WTC11 (cell line): ENCODE measurements around the gene CDK5RAP2. TPM values are rescaled to one million over a fixed set of nuclear protein-coding genes. Genes with fewer than 3 reads are reported as not detected.

Experiments
- ATAC-seq: fragments of 200-7000 bp; cut with Tn5 transposase; 2 replicates; pipeline ENCODE4 v1.10.0; 2021; ENCODE audit warnings: mild to moderate bottlenecking, moderate library complexity
- Bru-seq: library from RNA; stranded (reverse); fragments of 400-500 nt; gene quantifications from one replicate; lab custom pipeline; 2021; lab: Mats Ljungman, UMichigan
- CTCF ChIA-PET: fragments of 300-600 bp; sonication (Branson Sonifier 250); formaldehyde crosslinking; loops from one replicate; lab custom pipeline; 2021; ENCODE audit warnings: antibody characterized with exemption; lab: Charles Lee
- POLR2A ChIA-PET: fragments of 350-600 bp; sonication (Branson Sonifier 250); formaldehyde crosslinking; loops from one replicate; lab custom pipeline; 2021; ENCODE audit warnings: antibody characterized with exemption; lab: Charles Lee
- DNase-seq: peaks from one replicate; pipeline ENCODE4 v3.0.0; 2021; ENCODE audit warnings: low spot score
- H3K27ac Mint-ChIP-seq: 2 replicates; pipeline ENCODE4 v1.8.0; 2021; ENCODE audit warnings: mixed read lengths
- H3K27me3 Mint-ChIP-seq: 2 replicates; pipeline ENCODE4 v1.8.0; 2021; ENCODE audit warnings: low read depth, mild to moderate bottlenecking, moderate library complexity, mixed read lengths
- H3K36me3 Mint-ChIP-seq: 2 replicates; pipeline ENCODE4 v1.8.0; 2021; ENCODE audit warnings: mixed read lengths
- H3K4me1 Mint-ChIP-seq: 2 replicates; pipeline ENCODE4 v1.8.0; 2022; ENCODE audit warnings: mixed read lengths
- H3K4me3 Mint-ChIP-seq: 2 replicates; pipeline ENCODE4 v1.8.0; 2021; ENCODE audit warnings: mild to moderate bottlenecking, moderate library complexity, mixed read lengths
- H3K9me3 Mint-ChIP-seq: 2 replicates; pipeline ENCODE4 v1.8.0; 2021; ENCODE audit warnings: mixed read lengths
- CBFB ChIP-seq: sonication (generic); formaldehyde crosslinking; IDR thresholded peaks from 2 replicates; pipeline ENCODE4 v1.8.1; 2022; ENCODE audit warnings: mild to moderate bottlenecking, low read depth, missing genetic modification reagents
- GABPB1 ChIP-seq: sonication (generic); formaldehyde crosslinking; IDR thresholded peaks from 2 replicates; pipeline ENCODE4 v1.8.1; 2023; ENCODE audit warnings: mild to moderate bottlenecking, missing genetic modification reagents
- JUN ChIP-seq: sonication (generic); formaldehyde crosslinking; IDR thresholded peaks from 2 replicates; pipeline ENCODE4 v1.8.0; 2023; ENCODE audit warnings: mild to moderate bottlenecking, missing genetic modification reagents
- MYBL2 ChIP-seq: sonication (generic); formaldehyde crosslinking; IDR thresholded peaks from 2 replicates; pipeline ENCODE4 v1.8.1; 2023; ENCODE audit warnings: mild to moderate bottlenecking, moderate library complexity, missing genetic modification reagents
- NFE2L1 ChIP-seq: sonication (generic); formaldehyde crosslinking; IDR thresholded peaks from 2 replicates; pipeline ENCODE4 v1.8.1; 2023; ENCODE audit warnings: missing genetic modification reagents
- NR2C2 ChIP-seq: sonication (generic); formaldehyde crosslinking; IDR thresholded peaks from 2 replicates; pipeline ENCODE4 v1.8.0; 2022; ENCODE audit warnings: mild to moderate bottlenecking, missing genetic modification reagents
- SOX15 ChIP-seq: fragments of 250-450 bp; sonication (Bioruptor Pico); IDR thresholded peaks from 2 replicates; pipeline ENCODE4 v1.9.0; 2021; ENCODE audit warnings: mild to moderate bottlenecking
- SP1 ChIP-seq: sonication (generic); formaldehyde crosslinking; conservative IDR thresholded peaks from 2 replicates; pipeline ENCODE4 v1.8.1; 2022; ENCODE audit warnings: missing genetic modification reagents
- ZNF138 ChIP-seq: sonication (generic); formaldehyde crosslinking; conservative IDR thresholded peaks from 2 replicates; pipeline ENCODE4 v1.8.1; 2022; ENCODE audit warnings: mild to moderate bottlenecking, moderate library complexity, missing genetic modification reagents
- ZNF219 ChIP-seq: sonication (generic); formaldehyde crosslinking; IDR thresholded peaks from 2 replicates; pipeline ENCODE4 v1.8.0; 2023; ENCODE audit warnings: missing genetic modification reagents, mild to moderate bottlenecking, borderline replicate concordance
- ZNF396 ChIP-seq: fragments of 250-450 bp; sonication (Bioruptor Pico); IDR thresholded peaks from 2 replicates; pipeline ENCODE4 v1.8.0; 2021; ENCODE audit warnings: mild to moderate bottlenecking, moderate library complexity, borderline replicate concordance
- ZNF416 ChIP-seq: fragments of 250-450 bp; sonication (Bioruptor Pico); IDR thresholded peaks from 2 replicates; pipeline ENCODE4 v1.9.0; 2021; ENCODE audit warnings: mild to moderate bottlenecking, inconsistent platforms
- ZNF423 ChIP-seq: fragments of 250-450 bp; sonication (Bioruptor Pico); IDR thresholded peaks from 2 replicates; pipeline ENCODE4 v2.1.2; 2022; ENCODE audit warnings: mild to moderate bottlenecking, moderate library complexity
- long read RNA-seq, 3 experiments: library from RNA in 1 of 3; library from capped mRNA in 1 of 3; library from polyadenylated mRNA in 1 of 3; unstranded in 2 of 3; stranded (forward) in 1 of 3; transcript quantifications; one replicate each; pipeline ENCODE4 v2.0.0, GENCODE V29; 2021
- total RNA-seq: library from RNA; stranded (reverse); gene quantifications from 3 replicates; pipeline ENCODE4 v1.2.3, GENCODE V29; 2021
- TF ChIP-seq, protein P1 (sequence below): fragments of 250-450 bp; sonication (Bioruptor Pico); IDR thresholded peaks from 2 replicates; pipeline ENCODE4 v1.9.0; 2021; ENCODE audit warnings: moderate library complexity, mild to moderate bottlenecking, inconsistent platforms, borderline replicate concordance
- TF ChIP-seq, protein P2 (sequence below): sonication (generic); formaldehyde crosslinking; IDR thresholded peaks from 2 replicates; pipeline ENCODE4 v1.8.1; 2022; ENCODE audit warnings: mild to moderate bottlenecking, moderate library complexity, missing genetic modification reagents
- TF ChIP-seq, protein P3 (sequence below): sonication (generic); formaldehyde crosslinking; IDR thresholded peaks from 2 replicates; pipeline ENCODE4 v1.8.1; 2022; ENCODE audit warnings: low read depth, missing genetic modification reagents, borderline replicate concordance
- TF ChIP-seq, protein P4 (sequence below): sonication (generic); formaldehyde crosslinking; IDR thresholded peaks from 2 replicates; pipeline ENCODE4 v1.8.0; 2023; ENCODE audit warnings: missing genetic modification reagents, mild to moderate bottlenecking, borderline replicate concordance
- TF ChIP-seq, protein P5 (sequence below): fragments of 250-450 bp; sonication (Bioruptor Pico); conservative IDR thresholded peaks from 2 replicates; pipeline ENCODE4 v1.9.0; 2021; ENCODE audit warnings: mild to moderate bottlenecking
- TF ChIP-seq, protein P6 (sequence below): fragments of 250-450 bp; sonication (Bioruptor Pico); IDR thresholded peaks from 2 replicates; pipeline ENCODE4 v1.9.0; 2021; ENCODE audit warnings: mild to moderate bottlenecking, borderline replicate concordance

CDK5RAP2 gene
- total RNA-seq (43.1 to 49.1 TPM (median 48.3 TPM) in 3 replicates), Bru-seq, nascent RNA (percentile 81 among the genes with signal in this experiment)
- long read RNA-seq, experiment 1, full-length matches to known transcripts, result 22 of 93 reads
- long read RNA-seq, experiment 1, partial matches to known transcripts, result 51 of 93 reads
- long read RNA-seq, experiment 1, other reads (novel, unspliced or antisense), result 20 of 93 reads
- long read RNA-seq, experiment 2, full-length matches to known transcripts, result 6 of 33 reads
- long read RNA-seq, experiment 2, partial matches to known transcripts, result 17 of 33 reads
- long read RNA-seq, experiment 2, other reads (novel, unspliced or antisense), result 10 of 33 reads
- long read RNA-seq, experiment 3, partial matches to known transcripts, result 4 of 6 reads
- long read RNA-seq, experiment 3, other reads (novel, unspliced or antisense), result 2 of 6 reads

DNA sequence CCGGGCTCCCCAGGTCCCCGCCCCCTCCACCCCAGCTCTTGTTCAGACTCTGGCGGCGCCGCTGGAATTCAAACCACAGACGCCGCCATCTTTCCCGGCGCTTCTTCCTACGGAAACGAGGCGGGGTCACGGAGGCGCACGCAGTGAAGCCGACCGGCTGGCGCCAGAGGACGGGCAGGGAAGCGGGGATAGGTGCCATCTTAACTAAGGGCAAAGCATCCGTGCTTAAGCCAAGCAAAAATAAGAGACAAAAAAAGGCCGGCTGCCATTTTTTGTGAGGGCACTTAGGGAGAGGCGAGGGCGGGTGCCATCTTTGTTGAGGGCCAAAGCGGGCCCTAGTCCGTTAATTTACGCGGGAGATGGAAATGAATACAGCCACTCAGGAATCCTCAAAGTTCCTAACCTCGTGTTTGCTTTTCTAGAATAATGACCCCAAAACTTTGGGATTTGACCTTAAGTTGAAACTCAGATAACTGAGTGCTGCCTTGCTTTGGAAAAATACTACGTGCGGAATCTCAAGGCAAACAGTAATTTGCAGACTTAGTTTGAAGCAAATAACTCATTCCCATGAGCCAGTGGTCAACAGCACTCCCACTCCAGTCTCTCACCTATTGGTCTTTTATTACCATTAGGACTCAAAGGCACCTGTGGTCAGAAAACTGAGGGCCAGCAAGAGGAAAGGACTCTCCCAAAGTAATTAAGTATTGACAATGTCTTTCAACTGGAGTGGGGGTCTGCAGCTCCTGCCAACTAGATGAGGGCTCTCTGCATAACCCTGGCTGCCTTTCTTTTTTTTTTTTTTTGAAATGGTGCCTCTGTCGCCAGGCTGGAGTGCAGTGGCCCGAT, at the start of gene CDK5RAP2:
Gene CDK5RAP2 (minus strand): TSS at position 117 of the 846 bp plus-strand sequence. CDS start 189 bp downstream, outside the sequence.
- CTCF ChIA-PET, result no interaction called here
- Mint-ChIP-seq H3K9me3 (no peaks in the 10 kb centered on the region), H3K27me3 (peaks cover 5% of the 10 kb centered on the region), H3K36me3 (no peaks in the 10 kb centered on the region), H3K4me1 (peaks cover 15% of the 10 kb centered on the region), H3K4me3 (peak within 1 kb of the TSS; percentile 99), H3K27ac (peak within 1 kb of the TSS; percentile 88)
- ATAC-seq (peak; percentile 97), DNase-seq (peak; percentile 94)
- POLR2A ChIA-PET, result interaction anchor here (0.6 kb wide), 2 partner anchors 49 to 55 kb away, joined by 3 to 4 read pairs; no protein-coding TSS in a partner anchor
- TF ChIP-seq GABPB1 (CRISPR knock-in tag) (no peak), ZNF219 (CRISPR knock-in tag) (no peak), ZNF416 (CRISPR knock-in tag) (no peak), MYBL2 (CRISPR knock-in tag) (peak; percentile 94), ZNF138 (CRISPR knock-in tag) (no peak), NR2C2 (CRISPR knock-in tag) (no peak), ZNF423 (CRISPR knock-in tag) (no peak), SP1 (CRISPR knock-in tag) (peak; percentile 95), CBFB (CRISPR knock-in tag) (no peak), NFE2L1 (CRISPR knock-in tag) (no peak), JUN (CRISPR knock-in tag) (no peak), ZNF396 (CRISPR knock-in tag) (peak; percentile 81; the same call in 1 of the 2 replicates), SOX15 (CRISPR knock-in tag) (no peak)
- TF ChIP-seq, protein P1, sequence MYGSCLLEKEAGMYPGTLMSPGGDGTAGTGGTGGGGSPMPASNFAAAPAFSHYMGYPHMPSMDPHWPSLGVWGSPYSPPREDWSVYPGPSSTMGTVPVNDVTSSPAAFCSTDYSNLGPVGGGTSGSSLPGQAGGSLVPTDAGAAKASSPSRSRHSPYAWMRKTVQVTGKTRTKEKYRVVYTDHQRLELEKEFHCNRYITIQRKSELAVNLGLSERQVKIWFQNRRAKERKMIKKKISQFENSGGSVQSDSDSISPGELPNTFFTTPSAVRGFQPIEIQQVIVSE (CRISPR knock-in tag), result no peak
- TF ChIP-seq, protein P2, sequence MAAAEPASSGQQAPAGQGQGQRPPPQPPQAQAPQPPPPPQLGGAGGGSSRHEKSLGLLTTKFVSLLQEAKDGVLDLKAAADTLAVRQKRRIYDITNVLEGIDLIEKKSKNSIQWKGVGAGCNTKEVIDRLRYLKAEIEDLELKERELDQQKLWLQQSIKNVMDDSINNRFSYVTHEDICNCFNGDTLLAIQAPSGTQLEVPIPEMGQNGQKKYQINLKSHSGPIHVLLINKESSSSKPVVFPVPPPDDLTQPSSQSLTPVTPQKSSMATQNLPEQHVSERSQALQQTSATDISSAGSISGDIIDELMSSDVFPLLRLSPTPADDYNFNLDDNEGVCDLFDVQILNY (CRISPR knock-in tag), result 0 out of 2 replicates have a peak, but pooled peaks have one; percentile 37
- TF ChIP-seq, protein P3, sequence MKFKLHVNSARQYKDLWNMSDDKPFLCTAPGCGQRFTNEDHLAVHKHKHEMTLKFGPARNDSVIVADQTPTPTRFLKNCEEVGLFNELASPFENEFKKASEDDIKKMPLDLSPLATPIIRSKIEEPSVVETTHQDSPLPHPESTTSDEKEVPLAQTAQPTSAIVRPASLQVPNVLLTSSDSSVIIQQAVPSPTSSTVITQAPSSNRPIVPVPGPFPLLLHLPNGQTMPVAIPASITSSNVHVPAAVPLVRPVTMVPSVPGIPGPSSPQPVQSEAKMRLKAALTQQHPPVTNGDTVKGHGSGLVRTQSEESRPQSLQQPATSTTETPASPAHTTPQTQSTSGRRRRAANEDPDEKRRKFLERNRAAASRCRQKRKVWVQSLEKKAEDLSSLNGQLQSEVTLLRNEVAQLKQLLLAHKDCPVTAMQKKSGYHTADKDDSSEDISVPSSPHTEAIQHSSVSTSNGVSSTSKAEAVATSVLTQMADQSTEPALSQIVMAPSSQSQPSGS, result no peak
- TF ChIP-seq, protein P4, sequence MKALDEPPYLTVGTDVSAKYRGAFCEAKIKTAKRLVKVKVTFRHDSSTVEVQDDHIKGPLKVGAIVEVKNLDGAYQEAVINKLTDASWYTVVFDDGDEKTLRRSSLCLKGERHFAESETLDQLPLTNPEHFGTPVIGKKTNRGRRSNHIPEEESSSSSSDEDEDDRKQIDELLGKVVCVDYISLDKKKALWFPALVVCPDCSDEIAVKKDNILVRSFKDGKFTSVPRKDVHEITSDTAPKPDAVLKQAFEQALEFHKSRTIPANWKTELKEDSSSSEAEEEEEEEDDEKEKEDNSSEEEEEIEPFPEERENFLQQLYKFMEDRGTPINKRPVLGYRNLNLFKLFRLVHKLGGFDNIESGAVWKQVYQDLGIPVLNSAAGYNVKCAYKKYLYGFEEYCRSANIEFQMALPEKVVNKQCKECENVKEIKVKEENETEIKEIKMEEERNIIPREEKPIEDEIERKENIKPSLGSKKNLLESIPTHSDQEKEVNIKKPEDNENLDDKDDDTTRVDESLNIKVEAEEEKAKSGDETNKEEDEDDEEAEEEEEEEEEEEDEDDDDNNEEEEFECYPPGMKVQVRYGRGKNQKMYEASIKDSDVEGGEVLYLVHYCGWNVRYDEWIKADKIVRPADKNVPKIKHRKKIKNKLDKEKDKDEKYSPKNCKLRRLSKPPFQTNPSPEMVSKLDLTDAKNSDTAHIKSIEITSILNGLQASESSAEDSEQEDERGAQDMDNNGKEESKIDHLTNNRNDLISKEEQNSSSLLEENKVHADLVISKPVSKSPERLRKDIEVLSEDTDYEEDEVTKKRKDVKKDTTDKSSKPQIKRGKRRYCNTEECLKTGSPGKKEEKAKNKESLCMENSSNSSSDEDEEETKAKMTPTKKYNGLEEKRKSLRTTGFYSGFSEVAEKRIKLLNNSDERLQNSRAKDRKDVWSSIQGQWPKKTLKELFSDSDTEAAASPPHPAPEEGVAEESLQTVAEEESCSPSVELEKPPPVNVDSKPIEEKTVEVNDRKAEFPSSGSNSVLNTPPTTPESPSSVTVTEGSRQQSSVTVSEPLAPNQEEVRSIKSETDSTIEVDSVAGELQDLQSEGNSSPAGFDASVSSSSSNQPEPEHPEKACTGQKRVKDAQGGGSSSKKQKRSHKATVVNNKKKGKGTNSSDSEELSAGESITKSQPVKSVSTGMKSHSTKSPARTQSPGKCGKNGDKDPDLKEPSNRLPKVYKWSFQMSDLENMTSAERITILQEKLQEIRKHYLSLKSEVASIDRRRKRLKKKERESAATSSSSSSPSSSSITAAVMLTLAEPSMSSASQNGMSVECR (CRISPR knock-in tag), result no peak
- TF ChIP-seq, protein P5, sequence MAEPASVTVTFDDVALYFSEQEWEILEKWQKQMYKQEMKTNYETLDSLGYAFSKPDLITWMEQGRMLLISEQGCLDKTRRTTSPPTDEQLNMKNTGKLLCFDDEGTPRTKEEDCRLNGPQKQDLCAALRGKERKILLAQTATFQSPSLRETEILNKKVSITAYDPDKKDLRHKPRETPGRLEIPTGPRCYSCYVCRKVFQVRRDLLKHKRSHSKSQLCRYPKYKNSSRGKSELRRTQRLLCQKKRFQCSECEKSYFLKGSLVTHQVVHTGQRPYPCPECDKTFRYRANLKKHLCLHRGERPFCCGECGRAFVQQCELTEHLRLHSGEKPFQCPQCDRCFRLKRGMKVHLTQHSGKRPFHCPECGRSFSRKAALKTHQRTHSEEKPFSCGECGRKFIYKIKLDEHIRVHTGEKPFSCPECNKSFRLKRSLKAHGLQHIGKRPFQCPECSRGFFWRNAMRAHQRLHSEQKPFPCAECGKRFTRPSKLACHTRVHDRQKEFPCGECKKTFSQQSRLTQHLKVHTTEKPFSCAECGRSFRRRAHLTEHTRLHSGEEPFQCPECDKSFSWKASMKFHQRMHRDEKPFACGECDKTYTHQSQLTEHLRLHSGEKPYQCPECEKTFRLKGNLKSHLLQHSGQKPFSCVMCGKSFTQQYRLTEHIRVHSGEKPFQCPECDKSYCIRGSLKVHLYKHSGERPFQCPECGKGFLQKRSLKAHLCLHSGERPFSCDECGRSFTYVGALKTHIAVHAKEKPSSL, result no peak
- TF ChIP-seq, protein P6, sequence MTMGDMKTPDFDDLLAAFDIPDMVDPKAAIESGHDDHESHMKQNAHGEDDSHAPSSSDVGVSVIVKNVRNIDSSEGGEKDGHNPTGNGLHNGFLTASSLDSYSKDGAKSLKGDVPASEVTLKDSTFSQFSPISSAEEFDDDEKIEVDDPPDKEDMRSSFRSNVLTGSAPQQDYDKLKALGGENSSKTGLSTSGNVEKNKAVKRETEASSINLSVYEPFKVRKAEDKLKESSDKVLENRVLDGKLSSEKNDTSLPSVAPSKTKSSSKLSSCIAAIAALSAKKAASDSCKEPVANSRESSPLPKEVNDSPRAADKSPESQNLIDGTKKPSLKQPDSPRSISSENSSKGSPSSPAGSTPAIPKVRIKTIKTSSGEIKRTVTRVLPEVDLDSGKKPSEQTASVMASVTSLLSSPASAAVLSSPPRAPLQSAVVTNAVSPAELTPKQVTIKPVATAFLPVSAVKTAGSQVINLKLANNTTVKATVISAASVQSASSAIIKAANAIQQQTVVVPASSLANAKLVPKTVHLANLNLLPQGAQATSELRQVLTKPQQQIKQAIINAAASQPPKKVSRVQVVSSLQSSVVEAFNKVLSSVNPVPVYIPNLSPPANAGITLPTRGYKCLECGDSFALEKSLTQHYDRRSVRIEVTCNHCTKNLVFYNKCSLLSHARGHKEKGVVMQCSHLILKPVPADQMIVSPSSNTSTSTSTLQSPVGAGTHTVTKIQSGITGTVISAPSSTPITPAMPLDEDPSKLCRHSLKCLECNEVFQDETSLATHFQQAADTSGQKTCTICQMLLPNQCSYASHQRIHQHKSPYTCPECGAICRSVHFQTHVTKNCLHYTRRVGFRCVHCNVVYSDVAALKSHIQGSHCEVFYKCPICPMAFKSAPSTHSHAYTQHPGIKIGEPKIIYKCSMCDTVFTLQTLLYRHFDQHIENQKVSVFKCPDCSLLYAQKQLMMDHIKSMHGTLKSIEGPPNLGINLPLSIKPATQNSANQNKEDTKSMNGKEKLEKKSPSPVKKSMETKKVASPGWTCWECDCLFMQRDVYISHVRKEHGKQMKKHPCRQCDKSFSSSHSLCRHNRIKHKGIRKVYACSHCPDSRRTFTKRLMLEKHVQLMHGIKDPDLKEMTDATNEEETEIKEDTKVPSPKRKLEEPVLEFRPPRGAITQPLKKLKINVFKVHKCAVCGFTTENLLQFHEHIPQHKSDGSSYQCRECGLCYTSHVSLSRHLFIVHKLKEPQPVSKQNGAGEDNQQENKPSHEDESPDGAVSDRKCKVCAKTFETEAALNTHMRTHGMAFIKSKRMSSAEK, result peak; percentile 79; the same call in 1 of the 2 replicates
